ENCODE results near the gene ATP8A2.

DNA sequence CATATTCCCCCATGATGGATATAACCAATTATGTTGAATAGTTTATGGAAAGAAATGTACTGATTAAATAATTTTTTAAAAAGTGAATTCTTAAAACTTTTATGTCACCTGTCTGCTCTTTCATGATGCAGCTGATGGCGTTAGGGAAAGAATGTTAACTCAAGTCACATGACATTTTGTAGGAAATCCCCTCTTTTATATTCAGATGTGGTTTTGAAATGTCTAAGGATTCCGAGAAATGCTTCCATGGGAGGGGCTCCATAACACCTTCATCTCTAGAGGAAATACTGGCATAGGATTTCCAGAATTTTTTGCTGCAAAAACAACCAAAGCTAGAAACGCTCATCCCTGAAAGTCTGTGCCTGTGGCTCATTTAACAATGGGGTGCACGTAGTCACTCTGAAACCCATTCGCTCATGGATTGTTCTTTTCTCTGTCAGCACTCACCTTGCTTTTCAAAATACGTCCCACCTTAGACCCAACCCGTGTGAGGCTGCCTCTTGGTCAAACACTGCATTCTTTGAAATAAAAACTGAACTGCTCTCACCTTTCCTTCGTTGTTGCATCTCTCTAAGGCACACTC, 391.1 kb downstream of the ATP8A2 start:
- no peak for TF ChIP-seq POLR2A (IDR thresholded peaks at IDR 0.05)
- TF ChIP-seq, protein P1, sequence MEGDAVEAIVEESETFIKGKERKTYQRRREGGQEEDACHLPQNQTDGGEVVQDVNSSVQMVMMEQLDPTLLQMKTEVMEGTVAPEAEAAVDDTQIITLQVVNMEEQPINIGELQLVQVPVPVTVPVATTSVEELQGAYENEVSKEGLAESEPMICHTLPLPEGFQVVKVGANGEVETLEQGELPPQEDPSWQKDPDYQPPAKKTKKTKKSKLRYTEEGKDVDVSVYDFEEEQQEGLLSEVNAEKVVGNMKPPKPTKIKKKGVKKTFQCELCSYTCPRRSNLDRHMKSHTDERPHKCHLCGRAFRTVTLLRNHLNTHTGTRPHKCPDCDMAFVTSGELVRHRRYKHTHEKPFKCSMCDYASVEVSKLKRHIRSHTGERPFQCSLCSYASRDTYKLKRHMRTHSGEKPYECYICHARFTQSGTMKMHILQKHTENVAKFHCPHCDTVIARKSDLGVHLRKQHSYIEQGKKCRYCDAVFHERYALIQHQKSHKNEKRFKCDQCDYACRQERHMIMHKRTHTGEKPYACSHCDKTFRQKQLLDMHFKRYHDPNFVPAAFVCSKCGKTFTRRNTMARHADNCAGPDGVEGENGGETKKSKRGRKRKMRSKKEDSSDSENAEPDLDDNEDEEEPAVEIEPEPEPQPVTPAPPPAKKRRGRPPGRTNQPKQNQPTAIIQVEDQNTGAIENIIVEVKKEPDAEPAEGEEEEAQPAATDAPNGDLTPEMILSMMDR (IDR thresholded peaks at IDR 0.05), result no peak

All from testis (tissue), 2 donors.